GM12878 (cell line): ENCODE measurements around the gene MED13L. TPM values are rescaled to one million over a fixed set of nuclear protein-coding genes. Genes with fewer than 3 reads are reported as not detected.

Source experiments
- BCL11A ChIP-seq: IDR thresholded peaks from 2 replicates; pipeline ENCODE4 v1.6.1; 2011; ENCODE audit warnings: low read depth, low read length
- BHLHE40 ChIP-seq, 2 experiments: fragments of 450-650 bp in 1 of 2; IDR thresholded peaks; 2 replicates each; pipeline ENCODE4 v1.6.1; 2011 to 2017; ENCODE audit warnings: low read depth in 2 of 2, borderline replicate concordance in 1 of 2, improper control_type of control experiment in 1 of 2, low read length in 1 of 2, mild to moderate bottlenecking in 1 of 2
- CREB1 ChIP-seq: IDR thresholded peaks from 2 replicates; pipeline ENCODE4 v1.6.1; 2012; ENCODE audit warnings: low read depth, mild to moderate bottlenecking, inconsistent platforms
- GATAD2B ChIP-seq: fragments of 450-650 bp; conservative IDR thresholded peaks from 2 replicates; pipeline ENCODE4 v1.6.1; 2017; ENCODE audit warnings: low read depth, mild to moderate bottlenecking, moderate library complexity
- NFXL1 ChIP-seq: fragments of 450-650 bp; IDR thresholded peaks from 2 replicates; pipeline ENCODE4 v1.6.1; 2017; ENCODE audit warnings: antibody characterized with exemption, mild to moderate bottlenecking, borderline replicate concordance
- NR2F1 ChIP-seq: fragments of 450-650 bp; conservative IDR thresholded peaks from 2 replicates; pipeline ENCODE4 v1.6.1; 2017; ENCODE audit warnings: mild to moderate bottlenecking
- SMAD1 ChIP-seq: fragments of 450-650 bp; IDR thresholded peaks from 2 replicates; pipeline ENCODE4 v1.6.1; 2018; ENCODE audit warnings: mild to moderate bottlenecking, low read depth; ENCODE audit not compliant: partially characterized antibody
- YBX1 ChIP-seq: fragments of 450-650 bp; IDR thresholded peaks from 2 replicates; pipeline ENCODE4 v1.6.1; 2016; ENCODE audit warnings: antibody characterized with exemption
- ZNF207 ChIP-seq: fragments of 450-650 bp; IDR thresholded peaks from 2 replicates; pipeline ENCODE4 v1.6.1; 2014; ENCODE audit warnings: antibody characterized with exemption, mild to moderate bottlenecking, borderline replicate concordance
- polyA plus RNA-seq, 11 experiments: library from polyadenylated mRNA; depleted of rRNA in 4 of 11; unstranded in 6 of 11; stranded (reverse) in 5 of 11; fragments of >200 nt; fragmentation: Nextera tagmentation in 4 of 11; fragmentation: Illumina TruSeq in 1 of 11; extraction: Ambion mirVana in 4 of 11; extraction: Trizol in 1 of 11; gene quantifications; 1 replicate in 1 of 11; 2 replicates in 10 of 11; pipeline versions ENCODE4 v1.2.1 to v1.2.3, GENCODE V29; 2011 to 2016; ENCODE audit warnings: inconsistent platforms in 2 of 11, missing spikeins in 2 of 11, low read depth in 1 of 11
- total RNA-seq, 4 experiments: library from RNA; depleted of rRNA in 3 of 4; stranded (reverse); fragments of >200 nt in 3 of 4; fragmentation: Illumina TruSeq in 1 of 4; extraction: Trizol in 1 of 4; gene quantifications; 2 replicates each; pipeline versions ENCODE4 v1.2.1 to v1.2.3, GENCODE V29; 2013 to 2021
- TF ChIP-seq, protein P1 (sequence below), 3 experiments: IDR thresholded peaks in 2 of 3; conservative IDR thresholded peaks in 1 of 3; 2 replicates each; pipeline ENCODE4 v1.5.1; 2011; ENCODE audit warnings: low read depth in 3 of 3, low read length in 3 of 3, mild to moderate bottlenecking in 3 of 3, control low read depth in 2 of 3, moderate library complexity in 2 of 3, inconsistent platforms in 1 of 3, mixed read lengths in 1 of 3; ENCODE audit not compliant: control insufficient read depth in 2 of 3, insufficient read depth in 1 of 3; ENCODE audit errors: extremely low read depth in 1 of 3
- TF ChIP-seq, protein P2 (sequence below): fragments of 450-650 bp; IDR thresholded peaks from 2 replicates; pipeline ENCODE4 v1.6.1; 2017; ENCODE audit warnings: mild to moderate bottlenecking, moderate library complexity
- TF ChIP-seq, protein P3 (sequence below): fragments of 450-650 bp; IDR thresholded peaks from 2 replicates; pipeline ENCODE4 v1.6.1; 2017; ENCODE audit warnings: low read depth, mild to moderate bottlenecking, moderate library complexity
- TF ChIP-seq, protein P4 (sequence below): IDR thresholded peaks from 2 replicates; pipeline ENCODE4 v1.6.1; 2012; ENCODE audit warnings: low read depth, low read length, improper control_type of control experiment

The MED13L gene
- total and polyA plus RNA-seq, 10 of the 15 experiments (the other 5 are each of a cell fraction or from before 2014, with no cell fraction given): 3.7 to 30.1 (median 9.1) TPM

- TF ChIP-seq CREB1: no peak
- TF ChIP-seq GATAD2B: no peak
- no peak for TF ChIP-seq NR2F1
- TF ChIP-seq, protein P1, sequence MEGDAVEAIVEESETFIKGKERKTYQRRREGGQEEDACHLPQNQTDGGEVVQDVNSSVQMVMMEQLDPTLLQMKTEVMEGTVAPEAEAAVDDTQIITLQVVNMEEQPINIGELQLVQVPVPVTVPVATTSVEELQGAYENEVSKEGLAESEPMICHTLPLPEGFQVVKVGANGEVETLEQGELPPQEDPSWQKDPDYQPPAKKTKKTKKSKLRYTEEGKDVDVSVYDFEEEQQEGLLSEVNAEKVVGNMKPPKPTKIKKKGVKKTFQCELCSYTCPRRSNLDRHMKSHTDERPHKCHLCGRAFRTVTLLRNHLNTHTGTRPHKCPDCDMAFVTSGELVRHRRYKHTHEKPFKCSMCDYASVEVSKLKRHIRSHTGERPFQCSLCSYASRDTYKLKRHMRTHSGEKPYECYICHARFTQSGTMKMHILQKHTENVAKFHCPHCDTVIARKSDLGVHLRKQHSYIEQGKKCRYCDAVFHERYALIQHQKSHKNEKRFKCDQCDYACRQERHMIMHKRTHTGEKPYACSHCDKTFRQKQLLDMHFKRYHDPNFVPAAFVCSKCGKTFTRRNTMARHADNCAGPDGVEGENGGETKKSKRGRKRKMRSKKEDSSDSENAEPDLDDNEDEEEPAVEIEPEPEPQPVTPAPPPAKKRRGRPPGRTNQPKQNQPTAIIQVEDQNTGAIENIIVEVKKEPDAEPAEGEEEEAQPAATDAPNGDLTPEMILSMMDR (IDR thresholded peaks at IDR 0.05 in 2 of 3, conservative IDR thresholded peaks at IDR 0.05 in 1 of 3; ENCODE audit: control insufficient read depth in 2 of 3, extremely low read depth in 1 of 3, insufficient read depth in 1 of 3, low read depth in 3 of 3, low read length in 3 of 3): no peak
- no peak for TF ChIP-seq SMAD1
- no peak for TF ChIP-seq ZNF207
- no peak for TF ChIP-seq NFXL1
- TF ChIP-seq, protein P2, sequence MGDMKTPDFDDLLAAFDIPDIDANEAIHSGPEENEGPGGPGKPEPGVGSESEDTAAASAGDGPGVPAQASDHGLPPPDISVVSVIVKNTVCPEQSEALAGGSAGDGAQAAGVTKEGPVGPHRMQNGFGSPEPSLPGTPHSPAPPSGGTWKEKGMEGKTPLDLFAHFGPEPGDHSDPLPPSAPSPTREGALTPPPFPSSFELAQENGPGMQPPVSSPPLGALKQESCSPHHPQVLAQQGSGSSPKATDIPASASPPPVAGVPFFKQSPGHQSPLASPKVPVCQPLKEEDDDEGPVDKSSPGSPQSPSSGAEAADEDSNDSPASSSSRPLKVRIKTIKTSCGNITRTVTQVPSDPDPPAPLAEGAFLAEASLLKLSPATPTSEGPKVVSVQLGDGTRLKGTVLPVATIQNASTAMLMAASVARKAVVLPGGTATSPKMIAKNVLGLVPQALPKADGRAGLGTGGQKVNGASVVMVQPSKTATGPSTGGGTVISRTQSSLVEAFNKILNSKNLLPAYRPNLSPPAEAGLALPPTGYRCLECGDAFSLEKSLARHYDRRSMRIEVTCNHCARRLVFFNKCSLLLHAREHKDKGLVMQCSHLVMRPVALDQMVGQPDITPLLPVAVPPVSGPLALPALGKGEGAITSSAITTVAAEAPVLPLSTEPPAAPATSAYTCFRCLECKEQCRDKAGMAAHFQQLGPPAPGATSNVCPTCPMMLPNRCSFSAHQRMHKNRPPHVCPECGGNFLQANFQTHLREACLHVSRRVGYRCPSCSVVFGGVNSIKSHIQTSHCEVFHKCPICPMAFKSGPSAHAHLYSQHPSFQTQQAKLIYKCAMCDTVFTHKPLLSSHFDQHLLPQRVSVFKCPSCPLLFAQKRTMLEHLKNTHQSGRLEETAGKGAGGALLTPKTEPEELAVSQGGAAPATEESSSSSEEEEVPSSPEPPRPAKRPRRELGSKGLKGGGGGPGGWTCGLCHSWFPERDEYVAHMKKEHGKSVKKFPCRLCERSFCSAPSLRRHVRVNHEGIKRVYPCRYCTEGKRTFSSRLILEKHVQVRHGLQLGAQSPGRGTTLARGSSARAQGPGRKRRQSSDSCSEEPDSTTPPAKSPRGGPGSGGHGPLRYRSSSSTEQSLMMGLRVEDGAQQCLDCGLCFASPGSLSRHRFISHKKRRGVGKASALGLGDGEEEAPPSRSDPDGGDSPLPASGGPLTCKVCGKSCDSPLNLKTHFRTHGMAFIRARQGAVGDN: no peak
- TF ChIP-seq, protein P3, sequence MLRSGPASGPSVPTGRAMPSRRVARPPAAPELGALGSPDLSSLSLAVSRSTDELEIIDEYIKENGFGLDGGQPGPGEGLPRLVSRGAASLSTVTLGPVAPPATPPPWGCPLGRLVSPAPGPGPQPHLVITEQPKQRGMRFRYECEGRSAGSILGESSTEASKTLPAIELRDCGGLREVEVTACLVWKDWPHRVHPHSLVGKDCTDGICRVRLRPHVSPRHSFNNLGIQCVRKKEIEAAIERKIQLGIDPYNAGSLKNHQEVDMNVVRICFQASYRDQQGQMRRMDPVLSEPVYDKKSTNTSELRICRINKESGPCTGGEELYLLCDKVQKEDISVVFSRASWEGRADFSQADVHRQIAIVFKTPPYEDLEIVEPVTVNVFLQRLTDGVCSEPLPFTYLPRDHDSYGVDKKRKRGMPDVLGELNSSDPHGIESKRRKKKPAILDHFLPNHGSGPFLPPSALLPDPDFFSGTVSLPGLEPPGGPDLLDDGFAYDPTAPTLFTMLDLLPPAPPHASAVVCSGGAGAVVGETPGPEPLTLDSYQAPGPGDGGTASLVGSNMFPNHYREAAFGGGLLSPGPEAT: no peak
- TF ChIP-seq, protein P4, sequence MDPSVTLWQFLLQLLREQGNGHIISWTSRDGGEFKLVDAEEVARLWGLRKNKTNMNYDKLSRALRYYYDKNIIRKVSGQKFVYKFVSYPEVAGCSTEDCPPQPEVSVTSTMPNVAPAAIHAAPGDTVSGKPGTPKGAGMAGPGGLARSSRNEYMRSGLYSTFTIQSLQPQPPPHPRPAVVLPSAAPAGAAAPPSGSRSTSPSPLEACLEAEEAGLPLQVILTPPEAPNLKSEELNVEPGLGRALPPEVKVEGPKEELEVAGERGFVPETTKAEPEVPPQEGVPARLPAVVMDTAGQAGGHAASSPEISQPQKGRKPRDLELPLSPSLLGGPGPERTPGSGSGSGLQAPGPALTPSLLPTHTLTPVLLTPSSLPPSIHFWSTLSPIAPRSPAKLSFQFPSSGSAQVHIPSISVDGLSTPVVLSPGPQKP: no peak
- no peak for TF ChIP-seq BCL11A
- TF ChIP-seq YBX1: no peak
- TF ChIP-seq BHLHE40 (IDR thresholded peaks at IDR 0.05; ENCODE audit: borderline replicate concordance in 1 of 2, low read depth in 2 of 2, low read length in 1 of 2): no peak
These were observed 143.8 kb downstream of the MED13L start (continued) for GRCh38 chr12:116133636-116134214.
